ENCODE data around the gene SLC15A5. TPM values are rescaled to one million over a fixed set of nuclear protein-coding genes. Genes with fewer than 3 reads are reported as not detected.

Gene SLC15A5
- total RNA-seq, 1 donor from 2014 or later = not detected

DNA sequence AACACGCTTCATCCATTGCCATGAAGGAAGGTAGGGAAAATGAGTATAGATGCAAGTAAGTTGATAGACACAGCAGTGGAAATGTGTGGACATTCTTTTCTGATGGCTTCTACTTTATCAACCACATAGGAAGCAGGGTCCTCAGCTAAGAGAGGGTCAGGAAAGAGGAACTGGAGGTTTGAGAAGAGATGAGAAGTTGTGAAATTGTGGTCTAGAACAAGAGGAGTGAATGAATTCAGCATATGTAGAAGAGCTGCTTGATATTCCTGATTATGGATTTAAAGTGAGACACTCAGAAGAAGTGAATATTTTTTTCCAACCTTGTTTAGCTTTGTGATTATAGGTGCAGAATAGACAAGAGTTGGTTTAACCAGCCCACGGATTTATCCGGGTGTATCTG lies 128.5 kb downstream of the SLC15A5 start:
- H3K36me3 ChIP-seq = no peaks in the 10 kb centered on the region
- H3K27me3 ChIP-seq = no peaks in the 10 kb centered on the region
- no peak for DNase-seq (ENCODE audit: low spot score in 2 of 2)
- H3K4me3 ChIP-seq = no peak overlapping the region
- intact Hi-C loops (cut with DNase I) = no loop called here
- no peak overlapping the region for H3K27ac ChIP-seq
- no peaks in the 10 kb centered on the region for H3K9me3 ChIP-seq
- H3K4me1 ChIP-seq = no peaks in the 10 kb centered on the region
- TF ChIP-seq, protein P1, sequence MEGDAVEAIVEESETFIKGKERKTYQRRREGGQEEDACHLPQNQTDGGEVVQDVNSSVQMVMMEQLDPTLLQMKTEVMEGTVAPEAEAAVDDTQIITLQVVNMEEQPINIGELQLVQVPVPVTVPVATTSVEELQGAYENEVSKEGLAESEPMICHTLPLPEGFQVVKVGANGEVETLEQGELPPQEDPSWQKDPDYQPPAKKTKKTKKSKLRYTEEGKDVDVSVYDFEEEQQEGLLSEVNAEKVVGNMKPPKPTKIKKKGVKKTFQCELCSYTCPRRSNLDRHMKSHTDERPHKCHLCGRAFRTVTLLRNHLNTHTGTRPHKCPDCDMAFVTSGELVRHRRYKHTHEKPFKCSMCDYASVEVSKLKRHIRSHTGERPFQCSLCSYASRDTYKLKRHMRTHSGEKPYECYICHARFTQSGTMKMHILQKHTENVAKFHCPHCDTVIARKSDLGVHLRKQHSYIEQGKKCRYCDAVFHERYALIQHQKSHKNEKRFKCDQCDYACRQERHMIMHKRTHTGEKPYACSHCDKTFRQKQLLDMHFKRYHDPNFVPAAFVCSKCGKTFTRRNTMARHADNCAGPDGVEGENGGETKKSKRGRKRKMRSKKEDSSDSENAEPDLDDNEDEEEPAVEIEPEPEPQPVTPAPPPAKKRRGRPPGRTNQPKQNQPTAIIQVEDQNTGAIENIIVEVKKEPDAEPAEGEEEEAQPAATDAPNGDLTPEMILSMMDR (IDR thresholded peaks at IDR 0.05) = no peak

Other genes with a start within 250 kb of the SLC15A5 start
- gene MGST1, start 70.0 kb upstream of the SLC15A5 start, total RNA-seq = 101 TPM

Data from ascending aorta (tissue), 2 donors.